GM19397 (cell line): Measurements from ENCODE around the gene SUPT6H.

Experiments
- ATAC-seq: cut with Tn5 transposase; IDR thresholded peaks from one replicate; pipeline ENCODE4 v1.9.1; 2021; ENCODE audit warnings: mild to moderate bottlenecking, moderate library complexity; ENCODE audit not compliant: unreplicated experiment

SUPT6H gene

GRCh38 chr17:28661635-28662526 is at the start of gene SUPT6H, which contains the start of gene SDF2:
TSS of gene SUPT6H (plus strand) at chr17:28662205. CDS start at chr17:28673402, 11,197 bp downstream.
TSS of gene SDF2 (minus strand) at chr17:28661906. CDS start at chr17:28661876, 30 bp downstream.
- ATAC-seq: peak; percentile 79

- ATAC-seq: no peak
Observed at GRCh38 chr17:28612531-28612930, 49.5 kb upstream of the SUPT6H start.

DNA sequence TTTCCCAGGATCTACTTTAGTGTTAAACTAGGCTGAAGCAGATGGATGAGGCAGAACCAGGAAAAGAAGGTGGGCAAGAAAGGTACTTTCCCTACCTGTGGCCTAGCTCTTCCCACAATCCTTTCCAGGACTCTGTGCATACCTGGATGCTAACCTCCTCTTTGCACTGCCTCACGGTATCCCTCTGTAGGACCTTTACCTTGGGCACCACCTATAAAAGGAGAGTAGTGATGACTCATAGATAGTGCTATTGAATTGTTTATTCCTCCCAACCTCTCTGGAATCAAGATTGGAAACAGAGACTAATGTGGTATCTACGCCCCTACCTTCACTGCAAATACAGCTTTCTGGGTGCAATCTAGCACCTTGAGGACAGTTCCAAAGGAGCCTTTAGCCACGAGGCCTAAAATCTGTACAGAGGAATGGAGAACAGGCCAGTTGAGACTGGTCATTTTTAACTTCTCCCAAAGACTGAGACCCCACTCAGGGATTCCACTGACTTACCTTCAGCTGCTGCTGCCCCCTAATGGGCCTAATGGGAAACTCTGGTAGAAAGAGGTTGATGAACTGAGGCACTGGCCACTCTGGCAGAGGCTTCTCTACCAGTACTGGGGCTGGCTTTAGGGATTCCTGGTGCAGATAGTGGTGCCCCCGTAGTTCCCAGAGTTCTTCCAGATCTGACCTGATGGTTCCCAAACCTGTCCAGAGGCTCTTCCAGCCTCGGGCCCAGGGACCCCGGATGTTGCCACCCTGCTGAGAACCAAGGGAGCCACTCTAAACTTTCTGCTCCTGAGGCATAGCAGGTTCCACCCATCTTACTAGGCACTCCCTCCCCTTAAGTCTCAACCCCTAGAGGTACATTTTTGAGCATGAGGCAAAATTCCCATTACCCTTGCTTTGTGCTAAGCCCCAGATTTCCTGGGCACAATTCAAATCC is 48.8 kb upstream of the SUPT6H start:
- ATAC-seq: no peak

- ATAC-seq: no peak
Observed at GRCh38 chr17:28613931-28614381, 48.0 kb upstream of the SUPT6H start, which contains the start of gene RSKR. TSS of gene RSKR (minus strand) at chr17:28614185. CDS start at chr17:28614161, 24 bp downstream.

DNA sequence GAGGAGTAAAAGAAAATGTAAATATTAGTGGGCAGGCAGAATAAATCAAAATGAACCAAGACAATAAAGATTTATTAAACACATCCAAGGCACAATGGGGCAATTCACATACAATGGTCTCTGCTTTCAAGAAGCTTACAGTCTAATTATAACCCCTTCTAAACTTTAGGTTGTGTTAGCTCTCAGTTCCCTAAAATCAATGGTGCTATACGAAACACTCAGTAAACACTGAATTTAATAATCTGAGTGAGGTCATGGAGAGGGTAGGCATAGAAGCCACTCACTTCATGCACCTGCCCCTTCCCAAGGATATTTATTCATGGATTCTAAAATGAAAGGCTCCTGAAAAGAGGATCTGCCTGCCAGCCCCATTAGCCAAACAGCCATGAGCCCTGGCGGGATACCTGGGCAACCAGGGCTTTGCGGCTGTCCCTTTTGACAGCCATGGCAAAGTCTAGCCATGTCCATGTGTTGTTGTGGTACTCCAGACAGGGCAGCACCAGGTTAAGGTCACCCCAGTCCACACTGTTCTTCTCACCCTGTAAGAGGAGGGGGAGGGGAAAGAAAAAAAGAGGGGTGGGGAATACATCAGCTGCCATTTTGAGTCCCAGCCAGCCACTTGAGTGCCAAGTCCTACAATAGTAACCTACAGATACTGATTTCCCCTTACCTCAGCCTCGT is 46.6 kb upstream of the SUPT6H start:
- ATAC-seq: no peak

DNA sequence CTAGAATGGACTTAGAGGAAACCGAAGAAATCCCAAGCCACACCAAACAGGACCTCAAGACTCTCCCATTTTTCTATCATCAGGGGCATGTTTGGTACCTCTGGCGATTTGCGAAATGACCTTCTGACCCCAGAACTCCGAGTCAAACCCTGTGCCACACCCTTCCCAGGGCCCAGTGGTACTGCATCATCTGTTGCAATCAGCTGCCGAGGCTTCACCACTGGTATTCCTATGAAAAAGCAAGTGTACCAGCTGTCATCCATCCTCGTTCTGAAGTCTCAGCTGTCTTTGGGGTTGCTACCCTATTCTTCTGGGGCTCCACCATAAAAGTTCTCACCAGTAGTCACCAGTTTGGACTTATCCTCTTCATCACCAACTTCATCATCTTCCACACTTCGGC is 45.7 kb upstream of the SUPT6H start:
- no peak for ATAC-seq

DNA sequence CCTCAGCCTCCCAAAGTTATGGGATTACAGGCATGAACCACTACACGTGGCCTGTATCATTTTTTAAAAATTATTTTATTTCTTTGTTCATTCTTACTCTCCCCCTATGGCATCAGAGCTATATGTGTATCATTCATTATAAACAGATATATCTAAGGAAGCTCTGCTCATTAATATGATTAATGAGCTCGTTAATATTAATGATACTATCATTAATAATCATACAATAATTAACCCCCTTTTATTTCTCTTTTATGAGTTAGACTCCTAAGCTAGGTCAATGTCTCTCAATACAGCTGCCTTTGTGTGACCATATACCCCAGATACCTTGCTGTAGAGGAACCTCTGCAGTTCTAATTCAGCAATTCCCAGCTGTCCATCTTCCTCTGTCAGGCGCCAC is 43.5 kb upstream of the SUPT6H start:
- no peak for ATAC-seq

DNA sequence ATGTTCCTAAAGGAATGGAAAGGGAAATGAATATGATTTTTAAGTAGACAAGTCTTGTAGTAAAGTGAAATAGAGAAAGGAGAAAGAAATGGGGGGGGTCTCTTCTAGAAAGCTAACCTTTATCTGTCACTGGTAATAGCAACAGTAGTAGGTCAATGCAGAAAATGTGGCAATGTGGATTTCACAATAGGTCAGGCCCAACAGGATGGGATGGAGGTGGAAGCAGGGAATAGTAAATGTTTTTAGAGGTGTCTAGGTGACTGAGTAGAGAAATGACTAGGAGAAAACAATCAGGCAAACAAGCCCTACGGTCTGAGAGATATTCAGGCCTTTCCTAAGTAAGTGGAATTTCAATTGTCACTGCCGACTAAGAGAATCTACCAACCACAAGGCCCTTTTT is 42.0 kb upstream of the SUPT6H start:
- no peak for ATAC-seq

DNA sequence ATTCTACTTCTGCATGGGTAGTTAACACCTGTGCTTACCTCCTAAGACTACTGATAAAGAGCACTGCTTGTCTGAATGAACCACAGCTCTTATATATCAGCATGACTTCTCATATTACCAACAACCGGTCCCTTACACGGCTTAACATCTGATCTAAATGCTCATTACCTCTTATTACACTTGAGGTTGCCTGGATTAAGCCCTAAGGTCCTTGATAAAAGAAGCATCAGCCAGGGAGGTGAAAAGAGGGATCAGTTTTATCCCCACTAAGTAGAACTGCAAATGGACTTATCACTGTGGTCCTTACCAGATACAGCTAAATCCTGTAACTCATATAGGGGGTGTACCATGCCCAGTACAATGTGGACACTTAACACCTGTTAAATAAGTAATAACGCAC is 39.8 kb upstream of the SUPT6H start:
- no peak for ATAC-seq

GRCh38 chr17:28623696-28624095 is 38.3 kb upstream of the SUPT6H start:
- ATAC-seq: no peak

DNA sequence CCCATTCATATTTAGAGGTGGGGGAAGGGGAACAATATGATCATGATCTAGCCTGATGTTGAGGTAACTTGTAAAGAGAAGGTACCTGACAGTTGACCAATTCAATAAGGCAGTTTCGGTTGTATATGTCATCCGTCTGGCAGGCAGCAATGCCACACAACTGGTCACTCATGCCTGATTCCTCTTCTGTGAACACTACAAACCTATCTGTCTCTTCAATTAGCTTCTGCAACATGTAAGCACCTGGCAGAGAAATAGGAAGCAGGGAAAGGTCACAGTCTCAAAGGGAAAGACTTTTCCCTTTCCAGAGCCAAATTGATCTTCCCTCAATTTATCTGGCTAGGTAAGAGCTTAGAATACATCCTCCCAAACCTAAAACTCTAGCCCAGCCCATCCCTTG is 37.9 kb upstream of the SUPT6H start:
- no peak for ATAC-seq

DNA sequence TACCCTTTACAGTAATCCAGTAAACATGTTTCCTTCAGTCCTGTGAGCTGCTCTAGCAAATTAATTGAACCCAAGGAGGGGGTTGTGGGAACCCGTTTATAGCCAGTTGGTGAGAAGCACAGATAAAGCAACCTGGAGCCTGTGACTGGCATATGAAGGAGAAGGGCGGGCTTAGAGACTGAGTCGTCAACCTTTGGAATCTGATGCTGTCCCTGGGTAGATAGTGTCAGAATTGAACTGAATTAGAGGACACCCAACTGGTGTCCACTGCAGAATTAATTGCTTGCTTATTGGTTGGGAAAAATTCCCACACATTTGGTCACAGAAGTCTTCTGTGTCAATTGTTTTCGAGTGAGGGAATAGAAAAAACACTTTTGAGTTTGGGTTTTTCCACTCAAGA is 35.2 kb upstream of the SUPT6H start:
- no peak for ATAC-seq

DNA sequence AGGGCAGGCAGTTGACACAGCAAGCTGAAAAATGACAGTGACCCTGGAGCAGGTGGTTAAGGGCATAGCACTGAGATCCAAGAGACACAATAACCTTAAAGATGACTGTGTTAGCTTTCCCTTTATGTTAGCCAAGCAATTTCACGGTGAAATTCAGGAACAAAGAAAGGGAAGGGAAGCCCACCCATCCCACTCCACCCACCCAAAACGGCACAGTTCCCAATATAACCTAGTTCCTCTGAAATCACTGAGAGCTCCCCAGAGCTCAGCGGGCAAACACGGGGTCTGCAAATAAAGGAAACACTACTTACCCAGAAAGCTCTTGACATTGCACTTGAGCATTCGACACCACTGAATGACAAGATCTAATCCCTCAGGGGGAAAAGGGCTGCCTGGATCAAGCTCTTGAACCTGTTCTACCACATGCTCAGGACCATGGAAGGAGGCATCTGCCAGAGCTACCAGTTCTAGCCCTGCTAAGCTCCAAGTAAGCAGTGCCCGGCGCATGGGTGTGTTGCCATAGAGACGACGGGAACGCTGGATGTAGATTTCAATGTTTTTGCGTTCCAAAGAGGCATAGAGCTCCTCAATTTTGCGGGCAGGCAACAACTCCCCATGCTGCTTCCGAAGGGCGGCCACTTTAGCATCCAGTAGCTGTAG is 27.7 kb upstream of the SUPT6H start:
- ATAC-seq: no peak

GRCh38 chr17:28635506-28635905 is 26.5 kb upstream of the SUPT6H start:
- ATAC-seq: no peak

DNA sequence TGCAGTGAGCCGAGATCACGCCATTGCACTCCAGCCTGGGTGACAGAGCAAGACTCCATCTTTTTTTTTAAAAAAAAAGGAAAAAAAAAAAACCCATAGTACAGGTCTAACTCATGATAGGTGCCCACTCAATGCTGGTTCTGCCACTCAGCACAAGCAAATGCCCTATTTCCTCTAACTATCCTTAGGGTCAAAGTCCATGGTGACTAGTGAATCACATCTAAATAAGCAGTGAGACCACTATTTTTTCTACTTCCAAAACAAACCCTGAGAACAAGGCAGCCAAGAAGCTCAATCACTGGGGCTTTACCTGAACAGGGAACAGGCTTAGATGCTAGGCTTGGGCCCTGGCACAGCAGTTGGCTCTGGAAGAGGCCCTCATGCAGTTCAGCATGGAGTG is 20.4 kb upstream of the SUPT6H start:
- no peak for ATAC-seq

- peak; percentile 4 for ATAC-seq
Observed at GRCh38 chr17:28643983-28644786, 17.8 kb upstream of the SUPT6H start.

DNA sequence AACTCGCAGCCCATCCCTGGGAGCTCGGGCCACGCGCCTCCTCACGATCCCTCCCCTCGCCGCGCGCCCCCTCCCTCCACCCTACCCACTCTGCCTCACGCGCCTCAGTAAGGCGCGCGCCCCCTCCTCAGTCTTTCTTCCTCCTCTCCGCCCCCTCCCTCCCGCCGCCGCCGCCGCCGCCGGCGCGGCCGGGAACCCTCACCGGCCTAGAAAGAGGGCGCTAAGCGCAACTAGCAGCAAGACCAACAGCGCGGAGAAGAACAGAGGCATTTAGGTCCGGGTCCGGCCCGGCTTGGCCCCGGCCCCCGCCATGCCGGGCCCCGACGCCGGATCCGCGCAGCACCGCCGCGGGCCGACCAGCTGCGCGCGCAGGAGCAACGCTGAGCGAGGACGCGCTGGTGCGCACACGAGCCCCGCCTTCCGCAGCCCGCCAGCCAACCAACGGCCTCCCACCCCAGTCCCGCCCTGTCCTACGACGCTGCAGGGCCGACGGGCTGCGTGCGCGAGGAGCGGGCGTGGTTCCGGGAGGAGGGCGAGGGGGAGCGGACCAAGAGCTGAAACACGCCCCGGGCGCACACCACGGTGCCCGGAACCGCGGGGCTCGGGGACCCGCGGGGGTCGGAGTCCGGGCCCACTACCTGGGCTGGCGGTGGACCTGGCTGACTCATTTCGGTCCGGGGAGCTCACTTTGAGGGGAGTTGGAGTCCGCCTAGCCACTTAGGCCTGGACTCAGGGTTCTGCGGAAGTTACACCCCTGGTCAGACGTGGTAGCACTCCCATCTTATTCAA is 17.0 kb upstream of the SUPT6H start, which contains the start of gene BLTP2:
Gene BLTP2, minus strand, starts transcription at position 372 of the 789 bp plus-strand sequence. Its CDS starts 102 bp downstream, at position 270.
- peak; percentile 92 for ATAC-seq

- no peak for ATAC-seq
Observed at GRCh38 chr17:28645576-28645939, 16.4 kb upstream of the SUPT6H start.
